ENCODE data around the gene EMID1. TPM values are rescaled to one million over a fixed set of nuclear protein-coding genes. Genes with fewer than 3 reads are reported as not detected.
A peak's percentile ranks its signal among the peaks of the same experiment; 100 is the strongest.

EMID1 gene
- total RNA-seq, 3 donors from 2014 or later: 1.1 to 4.6 (median 2.3) TPM

GRCh38 chr22:29269230-29269604 lies 63.5 kb downstream of the EMID1 start:
- peak overlapping the region; percentile 98 to 99 for H3K27ac ChIP-seq

GRCh38 chr22:29269731-29270474 lies 64.2 kb downstream of the EMID1 start:
- H3K36me3 ChIP-seq: no peaks in the 10 kb centered on the region
- no peak for DNase-seq (ENCODE audit: low spot score in 2 of 2)
- no peaks in the 10 kb centered on the region for H3K27me3 ChIP-seq
- peak overlapping the region; percentile 77 to 95 (median 95) for H3K4me3 ChIP-seq
- peaks cover 7 to 16% of the 10 kb centered on the region in 2 donors for H3K4me1 ChIP-seq
- no peaks in the 10 kb centered on the region for H3K9me3 ChIP-seq
- H3K27ac ChIP-seq: peak overlapping the region; percentile 10 to 99
- intact Hi-C loops (cut with DNase I; ENCODE audit: low total_unique reads): no loop called here
- TF ChIP-seq POLR2A (IDR thresholded peaks at IDR 0.05) (no peak), POLR2AphosphoS5 (IDR thresholded peaks at IDR 0.05) (no peak), CTCF (IDR thresholded peaks at IDR 0.05) (no peak)

More at GRCh38 chr22:29269230-29269604, 63.5 kb downstream of the EMID1 start:
- TF ChIP-seq POLR2AphosphoS5 (IDR thresholded peaks at IDR 0.05) (no peak), CTCF (IDR thresholded peaks at IDR 0.05) (no peak), POLR2A (IDR thresholded peaks at IDR 0.05) (no peak)
- Histone ChIP-seq H3K4me1 (peaks cover 7 to 16% of the 10 kb centered on the region in 2 donors), H3K27me3 (no peaks in the 10 kb centered on the region), H3K36me3 (no peaks in the 10 kb centered on the region), H3K4me3 (peak overlapping the region; percentile 77 to 95 (median 95)), H3K9me3 (no peaks in the 10 kb centered on the region)
- DNase-seq (ENCODE audit: low spot score in 2 of 2): no peak
- intact Hi-C loops (cut with DNase I; ENCODE audit: low total_unique reads): no loop called here

- TF ChIP-seq POLR2A (IDR thresholded peaks at IDR 0.05) (no peak), POLR2AphosphoS5 (IDR thresholded peaks at IDR 0.05) (no peak), CTCF (IDR thresholded peaks at IDR 0.05) (no peak)
- no peak overlapping the region for H3K27ac ChIP-seq
- H3K27me3 ChIP-seq: no peaks in the 10 kb centered on the region
- peak overlapping the region; percentile 77 to 95 (median 95) for H3K4me3 ChIP-seq
- no peaks in the 10 kb centered on the region for H3K36me3 ChIP-seq
- intact Hi-C loops (cut with DNase I; ENCODE audit: low total_unique reads): no loop called here
- no peaks in the 10 kb centered on the region for H3K9me3 ChIP-seq
- peaks cover 7 to 16% of the 10 kb centered on the region in 2 donors for H3K4me1 ChIP-seq
- DNase-seq (ENCODE audit: low spot score in 2 of 2): no peak
Observed at GRCh38 chr22:29270475-29271271, 65.0 kb downstream of the EMID1 start.

GRCh38 chr22:29272624-29273023 lies 66.9 kb downstream of the EMID1 start:
- intact Hi-C loops (cut with DNase I; ENCODE audit: low total_unique reads): no loop called here
- H3K36me3 ChIP-seq: no peaks in the 10 kb centered on the region
- H3K9me3 ChIP-seq: no peaks in the 10 kb centered on the region
- H3K4me3 ChIP-seq: no peak overlapping the region
- no peak overlapping the region for H3K27ac ChIP-seq
- H3K4me1 ChIP-seq: peaks cover 0 to 16% of the 10 kb centered on the region in 2 donors
- TF ChIP-seq CTCF (IDR thresholded peaks at IDR 0.05) (no peak), POLR2A (IDR thresholded peaks at IDR 0.05) (no peak), POLR2AphosphoS5 (IDR thresholded peaks at IDR 0.05) (no peak)
- H3K27me3 ChIP-seq: no peaks in the 10 kb centered on the region
- DNase-seq (ENCODE audit: low spot score in 2 of 2): no peak

GRCh38 chr22:29275167-29275566 lies 69.5 kb downstream of the EMID1 start:
- no peak for DNase-seq (ENCODE audit: low spot score in 2 of 2)
- Histone ChIP-seq H3K4me1 (peaks cover 0 to 11% of the 10 kb centered on the region in 2 donors), H3K36me3 (peaks cover 6% of the 10 kb centered on the region), H3K4me3 (no peak overlapping the region), H3K27me3 (no peaks in the 10 kb centered on the region), H3K9me3 (no peaks in the 10 kb centered on the region), H3K27ac (no peak overlapping the region)
- TF ChIP-seq POLR2A (IDR thresholded peaks at IDR 0.05) (no peak), CTCF (IDR thresholded peaks at IDR 0.05) (no peak), POLR2AphosphoS5 (IDR thresholded peaks at IDR 0.05) (no peak)
- intact Hi-C loops (cut with DNase I; ENCODE audit: low total_unique reads): no loop called here
